Pons (tissue), 1 donor: ENCODE results near the gene CEMIP2.

ENCODE experiments used
- DNase-seq: peaks from one replicate; pipeline ENCODE4 v3.0.0-alpha.2; 2016; ENCODE audit warnings: low spot score

Gene CEMIP2

GRCh38 chr9:71748280-71748743 lies 20.0 kb downstream of the CEMIP2 start:
- no peak for DNase-seq

DNA sequence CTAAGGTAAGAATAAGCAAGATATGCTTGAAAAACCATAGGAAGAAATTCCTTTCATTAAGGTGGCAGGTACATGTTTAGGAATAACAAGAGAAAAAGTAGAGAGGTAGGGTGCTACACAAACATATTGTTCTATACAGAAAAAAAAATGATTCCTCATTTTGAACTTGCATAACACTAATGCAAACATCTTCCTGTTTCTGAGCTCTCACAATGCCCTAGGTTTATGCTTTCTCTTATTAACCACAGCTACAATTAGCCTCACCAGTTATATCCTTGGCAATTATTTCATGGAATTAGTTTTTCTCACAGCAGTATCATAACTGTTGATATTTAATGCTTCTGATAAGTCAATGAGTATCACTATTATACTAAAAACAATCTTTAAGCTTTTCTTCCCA lies 20.7 kb downstream of the CEMIP2 start:
- DNase-seq: no peak

DNA sequence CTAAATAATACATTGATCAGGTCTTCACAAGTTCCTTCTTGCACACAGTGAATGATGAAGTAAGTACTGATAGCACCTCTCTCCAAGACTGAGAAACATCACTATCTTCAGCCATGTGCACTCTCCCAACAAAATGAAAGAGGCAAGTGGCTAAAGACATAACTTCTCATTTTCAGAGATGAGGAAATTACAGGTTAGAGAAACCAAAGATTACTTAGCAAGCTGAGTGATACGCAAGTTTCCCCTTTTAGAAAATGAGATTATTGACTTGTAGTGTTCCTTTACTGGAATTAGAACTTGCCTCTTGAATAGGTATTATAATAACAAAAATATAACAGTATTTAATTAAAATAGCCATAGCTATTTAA lies 21.6 kb downstream of the CEMIP2 start:
- no peak for DNase-seq

DNA sequence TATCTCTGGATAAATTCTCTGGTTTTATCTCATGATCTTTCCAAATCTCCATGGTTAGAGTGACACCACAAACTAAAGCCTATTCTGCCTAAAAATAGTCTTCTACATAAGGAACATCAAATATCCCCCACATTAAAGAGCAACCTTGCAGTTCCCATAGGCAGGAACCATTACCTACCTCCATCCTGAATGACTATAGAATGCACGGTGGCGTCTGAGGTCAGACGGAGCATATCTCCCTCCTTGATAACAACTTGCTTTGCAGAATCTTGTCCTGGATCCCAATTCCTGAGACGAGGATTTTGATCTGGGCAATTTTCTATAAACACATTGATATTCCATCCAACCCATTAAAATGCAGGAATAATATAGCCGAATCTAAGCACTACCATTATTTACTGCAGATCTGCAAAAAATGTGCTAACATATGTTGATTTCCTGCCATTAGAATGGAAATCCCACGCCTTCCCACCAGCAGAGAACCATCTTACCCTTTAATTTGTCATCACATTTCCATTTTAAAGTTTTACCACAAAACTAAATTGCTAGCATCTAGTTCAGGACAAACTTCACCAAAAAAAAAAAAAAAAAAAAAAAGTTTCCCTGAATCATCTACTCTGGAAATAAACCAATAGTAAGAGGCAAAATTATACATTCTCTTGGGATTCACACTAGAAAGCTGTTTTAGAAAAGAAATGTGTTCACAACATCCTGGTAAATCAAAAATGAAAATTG lies 22.1 kb downstream of the CEMIP2 start:
- no peak for DNase-seq

DNA sequence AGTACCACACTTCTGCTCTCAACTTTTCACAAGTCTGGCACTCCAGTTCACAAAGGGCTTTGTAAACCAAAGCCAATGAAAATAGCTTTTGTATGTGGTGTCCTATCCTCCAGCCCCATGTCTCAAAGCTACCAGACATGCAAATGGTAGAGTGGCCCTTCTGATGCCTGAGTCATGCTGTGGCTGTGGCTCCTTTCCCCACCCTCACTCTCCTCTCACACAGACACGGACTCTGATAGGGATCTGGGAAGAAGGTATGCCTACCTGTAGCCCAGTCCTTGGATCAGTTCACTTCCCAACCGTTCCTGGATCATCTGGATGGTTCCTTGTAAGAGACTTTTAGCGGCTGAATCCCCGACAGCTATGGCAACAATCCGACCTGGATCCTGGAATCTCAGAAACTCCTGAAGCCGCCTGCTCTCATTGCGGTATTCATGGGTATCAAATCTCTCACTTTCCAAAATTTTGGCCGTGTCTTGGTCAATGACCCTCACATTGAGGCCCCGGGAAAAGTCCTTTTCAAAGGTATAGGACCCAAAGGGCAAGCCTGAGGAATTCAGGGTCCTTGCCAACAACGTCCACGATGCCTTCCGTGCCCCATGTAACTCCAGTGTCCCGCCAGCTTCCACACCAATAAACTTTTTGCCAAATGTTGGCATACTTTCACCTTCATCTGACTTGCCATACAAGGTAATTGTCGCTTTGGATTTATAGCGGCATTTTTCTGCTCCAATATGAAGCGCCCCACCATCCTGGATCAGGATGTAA lies 23.4 kb downstream of the CEMIP2 start:
- no peak for DNase-seq

DNA sequence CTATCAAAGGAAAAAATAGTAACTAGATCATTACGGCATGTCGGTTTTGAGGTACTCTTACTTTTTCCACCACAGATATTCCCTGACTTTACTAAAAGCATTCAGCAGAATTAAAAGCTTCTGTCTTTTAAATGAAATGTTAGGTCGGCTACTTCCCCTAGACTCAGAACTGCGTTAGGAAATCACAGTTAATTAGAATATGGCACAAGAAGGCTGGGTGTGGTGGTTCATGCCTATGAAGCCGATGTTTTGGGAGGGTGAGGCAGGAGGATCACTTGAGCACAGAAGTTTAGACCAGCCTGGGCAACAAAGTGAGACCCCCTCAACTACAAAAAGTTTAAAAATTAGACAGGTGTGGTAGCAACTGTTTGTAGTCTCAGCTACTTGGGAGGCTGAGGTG lies 24.4 kb downstream of the CEMIP2 start:
- no peak for DNase-seq

- no peak for DNase-seq
Observed at GRCh38 chr9:71743217-71743705, 25.1 kb downstream of the CEMIP2 start.

GRCh38 chr9:71742703-71743102 lies 25.6 kb downstream of the CEMIP2 start:
- DNase-seq: no peak

DNA sequence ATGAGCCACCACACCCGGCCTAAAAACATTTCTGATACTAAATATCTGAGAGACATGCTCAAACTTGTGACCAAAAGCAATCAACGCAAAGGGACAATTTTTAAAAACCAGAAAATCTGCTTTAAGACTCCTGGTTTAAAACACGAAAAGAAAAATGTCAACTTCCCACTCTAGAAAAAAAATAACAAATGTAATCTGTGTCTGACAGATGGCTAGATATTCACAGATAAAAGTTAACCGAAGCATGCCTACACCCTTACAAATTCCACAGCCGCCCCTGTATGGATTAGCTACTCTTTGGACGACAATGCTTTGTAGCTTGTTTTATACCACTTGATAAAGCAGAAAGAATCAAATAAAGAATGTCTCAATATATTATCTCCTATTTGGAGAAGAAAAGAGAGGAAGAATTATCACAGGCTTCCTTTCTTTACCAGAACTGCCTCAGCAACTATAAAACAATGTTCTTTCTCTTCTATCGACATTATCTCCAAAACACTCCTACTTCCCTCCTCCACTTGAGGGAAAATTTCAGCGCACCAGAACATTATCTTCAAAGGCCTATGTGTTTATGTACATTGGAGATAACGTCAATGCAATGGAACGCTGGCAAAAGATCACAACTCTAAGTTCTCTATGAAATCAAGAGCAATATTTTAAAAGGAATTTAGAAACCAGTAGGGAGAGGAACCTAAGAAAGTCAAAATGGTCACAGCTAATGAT lies 26.2 kb downstream of the CEMIP2 start:
- no peak for DNase-seq

GRCh38 chr9:71740199-71740598 lies 28.1 kb downstream of the CEMIP2 start:
- no peak for DNase-seq

GRCh38 chr9:71737455-71737854 lies 30.9 kb downstream of the CEMIP2 start:
- DNase-seq: no peak

- DNase-seq: no peak
Observed at GRCh38 chr9:71736236-71736635, 32.1 kb downstream of the CEMIP2 start.

DNA sequence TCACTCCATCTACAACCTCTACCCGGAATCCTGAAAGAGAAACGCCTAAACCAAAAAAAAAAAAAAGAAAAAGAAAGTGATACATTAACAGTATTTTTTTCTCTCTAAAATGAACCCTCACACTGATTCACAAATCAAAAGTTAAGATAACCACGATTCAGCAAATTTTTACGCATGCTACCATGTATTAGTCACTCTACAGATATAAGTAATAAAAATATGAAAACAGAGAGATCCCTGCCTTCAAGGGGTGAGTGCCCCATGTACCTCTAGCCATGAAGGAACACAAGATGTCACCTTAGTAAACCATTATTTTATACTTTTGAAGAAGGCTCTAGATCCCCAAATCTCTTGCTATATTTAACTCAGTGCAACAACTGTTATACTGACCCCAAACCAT lies 33.4 kb downstream of the CEMIP2 start:
- DNase-seq: no peak

GRCh38 chr9:71733176-71733575 lies 35.1 kb downstream of the CEMIP2 start:
- DNase-seq: no peak

- DNase-seq: no peak
Observed at GRCh38 chr9:71729816-71730526, 38.3 kb downstream of the CEMIP2 start.

DNA sequence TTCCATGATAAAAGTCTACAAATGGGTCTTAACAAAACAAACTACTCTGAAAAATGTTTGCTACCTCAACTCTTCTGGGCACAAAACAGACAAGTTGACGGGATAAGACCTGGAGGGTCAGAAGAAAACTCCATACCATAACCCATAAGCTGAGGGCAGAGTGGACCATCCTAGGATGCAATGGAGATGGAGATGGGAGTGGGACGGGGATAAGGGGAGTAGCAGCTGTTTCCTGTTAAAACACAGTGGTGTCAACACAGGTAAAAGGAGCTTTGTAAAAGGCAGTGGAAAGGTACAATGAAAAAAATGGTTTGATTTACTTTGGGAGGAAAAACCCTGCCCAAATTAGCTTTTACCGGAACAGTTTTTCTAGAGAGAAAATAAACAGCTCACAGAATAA lies 41.6 kb downstream of the CEMIP2 start:
- DNase-seq: no peak

DNA sequence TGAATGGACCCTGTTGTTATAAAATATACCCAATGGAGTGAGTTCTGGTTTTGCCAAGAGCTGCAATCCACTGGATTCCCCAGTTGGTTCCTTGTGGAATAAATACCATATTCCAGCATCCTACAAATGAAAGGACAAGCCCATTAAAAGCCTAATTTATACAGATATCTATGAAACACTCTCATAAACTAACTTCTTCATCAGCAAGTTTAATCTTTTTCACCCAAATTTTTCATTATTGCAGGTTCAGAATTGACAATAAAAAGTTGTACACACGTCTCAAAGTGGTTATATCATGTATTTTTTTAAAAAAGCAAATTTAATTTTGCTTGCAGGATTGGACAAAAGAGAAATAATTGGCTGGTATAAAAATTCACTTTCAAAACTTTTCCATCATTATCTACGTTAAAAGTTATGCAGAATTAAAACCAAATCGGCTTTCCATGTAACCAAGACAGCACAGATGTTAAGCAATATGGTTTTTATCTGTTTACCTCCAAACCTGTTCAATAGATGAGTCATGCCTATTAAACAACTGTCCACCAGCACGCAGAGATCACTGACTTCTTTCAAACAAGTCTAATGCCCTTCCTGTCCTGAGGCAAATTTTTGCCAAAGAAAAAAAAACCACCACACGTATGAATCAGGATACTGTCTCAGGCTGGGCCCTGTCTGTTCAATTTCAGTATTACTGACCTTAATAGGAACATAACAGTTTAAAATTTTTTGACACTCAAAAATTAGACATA lies 42.5 kb downstream of the CEMIP2 start:
- DNase-seq: no peak

DNA sequence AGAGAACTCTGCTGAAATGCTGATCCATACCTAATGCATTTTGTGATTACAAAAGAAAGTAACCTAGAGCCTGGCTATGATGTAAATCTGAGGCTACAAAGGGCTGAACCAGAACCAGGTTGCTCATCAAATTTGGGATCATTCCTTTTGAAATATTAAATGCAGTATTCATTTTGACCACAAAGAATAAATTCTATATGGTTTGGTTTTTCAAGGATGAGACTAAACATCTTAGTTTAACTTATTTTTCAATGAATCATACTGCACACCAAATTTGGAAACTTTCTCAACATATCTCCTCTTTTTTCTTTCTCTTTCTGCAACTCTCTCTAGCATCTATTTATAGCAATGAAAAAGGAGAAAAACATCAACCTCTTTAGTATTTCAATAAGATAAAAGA lies 46.5 kb downstream of the CEMIP2 start:
- DNase-seq: no peak

GRCh38 chr9:71719562-71719961 lies 48.8 kb downstream of the CEMIP2 start:
- DNase-seq: no peak

GRCh38 chr9:71719088-71719487 lies 49.2 kb downstream of the CEMIP2 start:
- no peak for DNase-seq

DNA sequence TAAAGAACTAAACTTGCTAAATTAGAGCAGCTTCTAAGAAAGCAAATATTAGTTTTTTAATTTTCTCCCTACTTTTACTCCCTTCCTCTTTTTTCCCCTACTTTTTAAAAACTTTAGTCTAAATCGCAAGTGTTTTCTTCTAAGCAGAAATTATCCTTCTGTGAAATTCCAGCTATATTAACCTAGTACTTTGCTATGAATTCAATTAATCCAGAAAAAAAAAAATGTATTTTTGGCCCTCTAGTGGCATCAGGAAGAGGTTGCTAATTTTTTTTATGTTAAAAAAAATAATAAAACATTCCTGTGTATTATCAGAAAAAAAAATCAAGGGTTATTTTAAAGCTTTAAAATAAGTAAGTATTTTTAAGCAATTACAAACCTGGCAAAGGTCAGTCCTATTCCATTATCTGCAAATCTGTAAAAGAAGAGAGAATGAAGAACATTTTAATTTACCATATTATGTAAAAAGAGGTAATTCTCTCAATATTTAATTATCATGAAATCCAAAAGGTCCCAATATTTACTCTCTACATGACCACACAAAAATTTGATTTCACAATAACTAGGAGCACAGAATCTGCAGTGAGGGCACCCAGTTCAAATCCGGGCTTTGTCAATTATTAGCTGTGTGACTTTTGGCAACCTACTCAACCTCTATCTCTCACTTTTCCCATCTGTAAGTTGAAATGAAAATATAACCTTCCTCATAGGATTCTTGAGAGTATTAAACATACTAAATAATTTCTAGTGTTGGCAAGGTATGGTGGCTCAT lies 52.0 kb downstream of the CEMIP2 start:
- DNase-seq: no peak
